ENCODE measurements around the gene NLE1. TPM values are rescaled to one million over a fixed set of nuclear protein-coding genes. Genes with fewer than 3 reads are reported as not detected.
"Not testable (repeated sequence)": the region's sequence is repeated elsewhere in the genome, so short reads cannot be mapped to it uniquely, and the experiment has no call there.

The NLE1 gene
- total and polyA plus RNA-seq, 8 donors, result 6.2 to 208 (median 9.2) TPM; not detected in 1

DNA sequence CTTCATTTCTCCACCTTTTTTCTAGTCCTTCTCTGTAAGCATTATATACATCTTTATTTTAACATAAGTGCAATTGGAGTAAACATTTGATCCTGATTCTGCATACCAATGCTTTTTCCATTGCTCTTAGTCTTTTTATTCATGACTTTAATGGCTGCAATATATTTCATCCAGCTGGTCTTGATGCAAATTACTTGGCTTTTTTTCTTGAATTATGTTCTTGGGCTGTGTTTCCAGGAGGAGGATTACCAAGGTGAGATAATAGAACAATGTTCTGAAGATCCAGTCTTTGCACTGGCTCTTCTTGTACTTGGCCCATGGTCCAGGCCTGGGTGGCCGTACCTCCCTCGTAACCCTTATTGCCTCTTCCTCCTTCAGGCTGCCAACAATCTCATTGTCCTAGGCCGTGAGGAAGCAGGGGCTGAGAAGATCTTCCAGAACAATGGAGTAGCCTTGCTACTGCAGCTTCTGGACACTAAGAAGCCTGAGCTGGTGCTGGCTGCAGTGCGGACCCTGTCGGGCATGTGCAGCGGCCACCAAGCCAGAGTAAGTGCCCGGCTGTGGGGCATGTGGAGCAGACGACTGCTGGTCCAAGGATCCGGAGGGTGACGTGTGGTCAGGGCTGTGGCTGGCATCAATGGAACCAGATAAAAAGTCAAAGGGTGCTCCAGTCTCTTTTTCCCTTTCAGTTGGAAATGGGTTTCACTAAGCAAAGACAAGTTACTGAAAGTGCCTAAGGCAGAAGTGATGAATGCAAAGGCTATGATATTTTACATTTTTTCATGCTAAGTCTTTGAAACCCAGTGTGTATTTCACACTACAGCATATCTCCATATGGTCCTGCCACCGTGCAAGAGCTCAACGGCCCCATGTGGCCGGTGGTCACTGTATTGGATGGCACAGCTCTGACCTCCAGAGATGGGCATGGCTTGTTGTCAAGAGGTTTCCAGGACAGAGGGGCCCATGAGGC is 12.4 kb upstream of the NLE1 start:
- intact Hi-C loops (cut with DNase I; ENCODE audit: low total_unique reads), result no loop called here
- H3K27ac ChIP-seq, result no peak overlapping the region
- H3K4me1 ChIP-seq, result no peaks in the 10 kb centered on the region
- DNase-seq, result no peak
- H3K36me3 ChIP-seq, result no peaks in the 10 kb centered on the region
- 87 to 92% (median 89%) methylated on average over 13 of the region's 13 CpGs for WGBS, 5 donors
- no peaks in the 10 kb centered on the region for H3K9me3 ChIP-seq
- H3K27me3 ChIP-seq, result peaks cover 0 to 4% (median 0%) of the 10 kb centered on the region in 3 donors
- no peak overlapping the region for H3K4me3 ChIP-seq
- TF ChIP-seq POLR2AphosphoS5 (IDR thresholded peaks at IDR 0.05) (no peak), POLR2A (IDR thresholded peaks at IDR 0.05) (no peak), EP300 (IDR thresholded peaks at IDR 0.05) (no peak)
- TF ChIP-seq, protein P1, sequence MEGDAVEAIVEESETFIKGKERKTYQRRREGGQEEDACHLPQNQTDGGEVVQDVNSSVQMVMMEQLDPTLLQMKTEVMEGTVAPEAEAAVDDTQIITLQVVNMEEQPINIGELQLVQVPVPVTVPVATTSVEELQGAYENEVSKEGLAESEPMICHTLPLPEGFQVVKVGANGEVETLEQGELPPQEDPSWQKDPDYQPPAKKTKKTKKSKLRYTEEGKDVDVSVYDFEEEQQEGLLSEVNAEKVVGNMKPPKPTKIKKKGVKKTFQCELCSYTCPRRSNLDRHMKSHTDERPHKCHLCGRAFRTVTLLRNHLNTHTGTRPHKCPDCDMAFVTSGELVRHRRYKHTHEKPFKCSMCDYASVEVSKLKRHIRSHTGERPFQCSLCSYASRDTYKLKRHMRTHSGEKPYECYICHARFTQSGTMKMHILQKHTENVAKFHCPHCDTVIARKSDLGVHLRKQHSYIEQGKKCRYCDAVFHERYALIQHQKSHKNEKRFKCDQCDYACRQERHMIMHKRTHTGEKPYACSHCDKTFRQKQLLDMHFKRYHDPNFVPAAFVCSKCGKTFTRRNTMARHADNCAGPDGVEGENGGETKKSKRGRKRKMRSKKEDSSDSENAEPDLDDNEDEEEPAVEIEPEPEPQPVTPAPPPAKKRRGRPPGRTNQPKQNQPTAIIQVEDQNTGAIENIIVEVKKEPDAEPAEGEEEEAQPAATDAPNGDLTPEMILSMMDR (IDR thresholded peaks at IDR 0.05), result no peak

DNA sequence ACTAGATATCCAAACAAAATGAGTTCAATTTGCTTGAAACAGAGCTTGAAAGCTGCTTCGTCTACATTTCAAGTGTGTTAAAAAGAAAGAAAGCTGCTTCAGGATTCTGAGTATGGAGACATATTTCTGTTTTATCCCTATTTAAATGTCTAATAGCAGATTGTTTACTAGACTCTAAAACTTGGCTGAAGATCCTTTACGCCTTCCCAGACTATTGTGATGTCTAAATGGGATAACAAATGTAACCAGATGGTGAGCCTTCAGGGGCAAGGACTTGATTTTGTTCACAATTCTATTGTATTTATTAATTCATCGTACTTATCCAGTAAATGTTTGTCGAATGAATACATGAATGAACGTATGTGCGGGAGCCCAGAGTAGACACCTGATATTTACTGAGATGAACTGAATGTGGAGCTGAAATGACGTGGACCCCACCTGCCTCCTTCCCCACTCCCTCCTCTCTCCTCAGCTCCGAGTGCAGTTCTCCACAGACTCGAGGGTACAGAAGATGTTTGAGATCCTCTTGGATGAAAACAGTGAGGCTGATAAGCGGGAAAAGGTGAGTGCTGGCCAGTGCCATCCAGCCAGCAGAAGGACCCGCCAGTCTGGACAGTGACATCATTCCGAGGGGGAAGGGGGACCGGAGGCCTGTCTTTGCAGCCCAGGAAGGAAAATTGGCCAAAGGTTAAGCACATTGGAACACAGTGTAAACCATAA is 10.5 kb upstream of the NLE1 start:
- Histone ChIP-seq H3K36me3 (no peaks in the 10 kb centered on the region), H3K4me1 (no peaks in the 10 kb centered on the region), H3K27me3 (peaks cover 0 to 9% (median 0%) of the 10 kb centered on the region in 3 donors), H3K9me3 (no peaks in the 10 kb centered on the region), H3K4me3 (no peak overlapping the region), H3K27ac (no peak overlapping the region)
- 52 to 61% (median 55%) methylated on average over 13 of the region's 13 CpGs for WGBS, 5 donors
- DNase-seq, result no peak
- intact Hi-C loops (cut with DNase I; ENCODE audit: low total_unique reads), result no loop called here
- TF ChIP-seq, protein P1 (IDR thresholded peaks at IDR 0.05), result no peak
- TF ChIP-seq POLR2AphosphoS5 (IDR thresholded peaks at IDR 0.05) (no peak), POLR2A (IDR thresholded peaks at IDR 0.05) (no peak), EP300 (IDR thresholded peaks at IDR 0.05) (no peak)

- H3K4me3 ChIP-seq; H3K9me3 ChIP-seq; H3K27ac ChIP-seq; DNase-seq; intact Hi-C loops (cut with DNase I; ENCODE audit: low total_unique reads); H3K4me1 ChIP-seq; H3K36me3 ChIP-seq: not testable (repeated sequence)
- peaks cover 0 to 13% (median 0%) of the 10 kb centered on the region in 3 donors for H3K27me3 ChIP-seq
- WGBS, 5 donors, result 89 to 92% (median 91%) methylated on average over 29 of the region's 29 CpGs
Observed at GRCh38 chr17:35151080-35151479, 9.0 kb upstream of the NLE1 start.

DNA sequence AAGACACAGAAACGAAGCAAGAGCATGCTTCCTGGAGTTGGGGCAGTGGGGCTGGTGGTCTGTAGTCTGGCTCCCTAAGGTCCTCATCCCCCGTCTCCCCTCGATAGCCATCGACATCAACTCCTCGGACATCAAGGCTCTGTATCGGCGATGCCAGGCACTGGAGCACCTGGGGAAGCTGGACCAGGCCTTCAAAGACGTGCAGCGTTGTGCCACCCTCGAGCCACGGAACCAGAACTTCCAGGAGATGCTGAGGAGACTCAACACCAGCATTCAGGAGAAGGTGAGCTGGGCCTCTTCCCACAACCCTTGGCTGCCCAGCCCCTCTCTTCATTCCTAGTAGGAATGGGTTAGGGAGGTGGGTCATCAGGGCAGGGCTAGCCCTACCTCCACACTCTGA is 7.8 kb upstream of the NLE1 start:
- TF ChIP-seq EP300 (IDR thresholded peaks at IDR 0.05), result no peak
- TF ChIP-seq, protein P1 (IDR thresholded peaks at IDR 0.05), result no peak
- no peak for TF ChIP-seq POLR2A (IDR thresholded peaks at IDR 0.05)
- no peak for TF ChIP-seq POLR2AphosphoS5 (IDR thresholded peaks at IDR 0.05)
- no peak for DNase-seq
- Histone ChIP-seq H3K36me3 (no peaks in the 10 kb centered on the region), H3K9me3 (no peaks in the 10 kb centered on the region), H3K4me1 (no peaks in the 10 kb centered on the region), H3K27me3 (peaks cover 0 to 13% (median 0%) of the 10 kb centered on the region in 3 donors), H3K4me3 (no peak overlapping the region), H3K27ac (no peak overlapping the region)
- intact Hi-C loops (cut with DNase I; ENCODE audit: low total_unique reads), result no loop called here
- 84 to 91% (median 90%) methylated on average over 10 to 11 of the region's 11 CpGs for WGBS, 5 donors
